GM12878 (cell line): ENCODE measurements around the gene KANSL3.
"Not testable (repeated sequence)": the region's sequence is repeated elsewhere in the genome, so short reads cannot be mapped to it uniquely, and the experiment has no call there.

Experiments
- CHD1 ChIP-seq: IDR thresholded peaks from 2 replicates; pipeline ENCODE4 v1.6.1; 2012; ENCODE audit warnings: low read depth, low read length, improper control_type of control experiment
- EP300 ChIP-seq, 2 experiments: fragments of 150-350 bp in 1 of 2; IDR thresholded peaks; 2 replicates each; pipeline ENCODE4 v1.6.1; 2011 to 2012; ENCODE audit warnings: low read depth in 2 of 2, low read length in 2 of 2, borderline replicate concordance in 1 of 2, improper control_type of control experiment in 1 of 2, inconsistent platforms in 1 of 2; ENCODE audit not compliant: control insufficient read depth in 1 of 2
- EZH2 ChIP-seq: IDR thresholded peaks from 2 replicates; pipeline ENCODE4 v1.6.1; 2012; ENCODE audit warnings: low read depth, mild to moderate bottlenecking, control low read depth, inconsistent platforms, low read length, borderline replicate concordance; ENCODE audit not compliant: control insufficient read depth
- GABPA ChIP-seq: IDR thresholded peaks from 2 replicates; pipeline ENCODE4 v1.6.1; 2014; ENCODE audit warnings: antibody characterized with exemption, low read depth, mild to moderate bottlenecking, inconsistent platforms
- MXI1 ChIP-seq: fragments of 150-350 bp; IDR thresholded peaks from 2 replicates; pipeline ENCODE4 v1.6.1; 2011; ENCODE audit warnings: low read depth, mild to moderate bottlenecking, inconsistent platforms, low read length, improper control_type of control experiment
- NFYB ChIP-seq: IDR thresholded peaks from 2 replicates; pipeline ENCODE4 v1.6.1; 2011; ENCODE audit warnings: low read depth, mild to moderate bottlenecking, low read length, improper control_type of control experiment, moderate library complexity; ENCODE audit not compliant: insufficient read depth
- NR2C1 ChIP-seq: fragments of 450-650 bp; IDR thresholded peaks from 2 replicates; pipeline ENCODE4 v1.6.1; 2017; ENCODE audit warnings: antibody characterized with exemption, mild to moderate bottlenecking, moderate library complexity
- REST ChIP-seq: IDR thresholded peaks from 2 replicates; pipeline ENCODE4 v1.6.1; 2012; ENCODE audit warnings: mild to moderate bottlenecking, low read depth, low read length
- SP1 ChIP-seq: IDR thresholded peaks from one replicate; pipeline ENCODE4 v1.6.1; 2011; ENCODE audit warnings: low read depth, low read length
- SRF ChIP-seq, 2 experiments: IDR thresholded peaks; 2 replicates each; pipeline ENCODE4 v1.6.1; 2011; ENCODE audit warnings: low read depth in 2 of 2, low read length in 2 of 2, mild to moderate bottlenecking in 1 of 2, moderate library complexity in 1 of 2
- TF ChIP-seq, protein P1 (sequence below): IDR thresholded peaks from 2 replicates; pipeline ENCODE4 v1.6.1; 2011; ENCODE audit warnings: low read depth, mild to moderate bottlenecking, low read length, moderate library complexity, borderline replicate concordance; ENCODE audit errors: extremely low read depth
- TF ChIP-seq, protein P2 (sequence below): fragments of 450-650 bp; IDR thresholded peaks from 2 replicates; pipeline ENCODE4 v1.6.1; 2017; ENCODE audit warnings: mild to moderate bottlenecking
- TF ChIP-seq, protein P3 (sequence below), 3 experiments: IDR thresholded peaks in 2 of 3; conservative IDR thresholded peaks in 1 of 3; 2 replicates each; pipeline ENCODE4 v1.5.1; 2011; ENCODE audit warnings: low read depth in 3 of 3, low read length in 3 of 3, mild to moderate bottlenecking in 3 of 3, control low read depth in 2 of 3, moderate library complexity in 2 of 3, inconsistent platforms in 1 of 3, mixed read lengths in 1 of 3; ENCODE audit not compliant: control insufficient read depth in 2 of 3, insufficient read depth in 1 of 3; ENCODE audit errors: extremely low read depth in 1 of 3
- TF ChIP-seq, protein P4 (sequence below): fragments of 450-650 bp; formaldehyde crosslinking; IDR thresholded peaks from 2 replicates; pipeline ENCODE4 v1.5.0; 2022; ENCODE audit warnings: mild to moderate bottlenecking, missing genetic modification characterization

GRCh38 chr2:96654791-96655190 is 16.7 kb upstream of the KANSL3 start:
- TF ChIP-seq, protein P1, sequence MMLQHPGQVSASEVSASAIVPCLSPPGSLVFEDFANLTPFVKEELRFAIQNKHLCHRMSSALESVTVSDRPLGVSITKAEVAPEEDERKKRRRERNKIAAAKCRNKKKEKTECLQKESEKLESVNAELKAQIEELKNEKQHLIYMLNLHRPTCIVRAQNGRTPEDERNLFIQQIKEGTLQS: not testable (repeated sequence)
- TF ChIP-seq MXI1; CHD1; REST; EZH2; SP1; EP300 (IDR thresholded peaks at IDR 0.05; ENCODE audit: borderline replicate concordance in 1 of 2, control insufficient read depth in 1 of 2, low read depth in 2 of 2, low read length in 2 of 2); SRF (IDR thresholded peaks at IDR 0.05; ENCODE audit: low read depth in 2 of 2, low read length in 2 of 2); NFYB; GABPA; NR2C1: not testable (repeated sequence)
- TF ChIP-seq, protein P2, sequence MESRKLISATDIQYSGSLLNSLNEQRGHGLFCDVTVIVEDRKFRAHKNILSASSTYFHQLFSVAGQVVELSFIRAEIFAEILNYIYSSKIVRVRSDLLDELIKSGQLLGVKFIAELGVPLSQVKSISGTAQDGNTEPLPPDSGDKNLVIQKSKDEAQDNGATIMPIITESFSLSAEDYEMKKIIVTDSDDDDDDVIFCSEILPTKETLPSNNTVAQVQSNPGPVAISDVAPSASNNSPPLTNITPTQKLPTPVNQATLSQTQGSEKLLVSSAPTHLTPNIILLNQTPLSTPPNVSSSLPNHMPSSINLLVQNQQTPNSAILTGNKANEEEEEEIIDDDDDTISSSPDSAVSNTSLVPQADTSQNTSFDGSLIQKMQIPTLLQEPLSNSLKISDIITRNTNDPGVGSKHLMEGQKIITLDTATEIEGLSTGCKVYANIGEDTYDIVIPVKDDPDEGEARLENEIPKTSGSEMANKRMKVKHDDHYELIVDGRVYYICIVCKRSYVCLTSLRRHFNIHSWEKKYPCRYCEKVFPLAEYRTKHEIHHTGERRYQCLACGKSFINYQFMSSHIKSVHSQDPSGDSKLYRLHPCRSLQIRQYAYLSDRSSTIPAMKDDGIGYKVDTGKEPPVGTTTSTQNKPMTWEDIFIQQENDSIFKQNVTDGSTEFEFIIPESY: not testable (repeated sequence)
- TF ChIP-seq, protein P3, sequence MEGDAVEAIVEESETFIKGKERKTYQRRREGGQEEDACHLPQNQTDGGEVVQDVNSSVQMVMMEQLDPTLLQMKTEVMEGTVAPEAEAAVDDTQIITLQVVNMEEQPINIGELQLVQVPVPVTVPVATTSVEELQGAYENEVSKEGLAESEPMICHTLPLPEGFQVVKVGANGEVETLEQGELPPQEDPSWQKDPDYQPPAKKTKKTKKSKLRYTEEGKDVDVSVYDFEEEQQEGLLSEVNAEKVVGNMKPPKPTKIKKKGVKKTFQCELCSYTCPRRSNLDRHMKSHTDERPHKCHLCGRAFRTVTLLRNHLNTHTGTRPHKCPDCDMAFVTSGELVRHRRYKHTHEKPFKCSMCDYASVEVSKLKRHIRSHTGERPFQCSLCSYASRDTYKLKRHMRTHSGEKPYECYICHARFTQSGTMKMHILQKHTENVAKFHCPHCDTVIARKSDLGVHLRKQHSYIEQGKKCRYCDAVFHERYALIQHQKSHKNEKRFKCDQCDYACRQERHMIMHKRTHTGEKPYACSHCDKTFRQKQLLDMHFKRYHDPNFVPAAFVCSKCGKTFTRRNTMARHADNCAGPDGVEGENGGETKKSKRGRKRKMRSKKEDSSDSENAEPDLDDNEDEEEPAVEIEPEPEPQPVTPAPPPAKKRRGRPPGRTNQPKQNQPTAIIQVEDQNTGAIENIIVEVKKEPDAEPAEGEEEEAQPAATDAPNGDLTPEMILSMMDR (IDR thresholded peaks at IDR 0.05 in 2 of 3, conservative IDR thresholded peaks at IDR 0.05 in 1 of 3; ENCODE audit: control insufficient read depth in 2 of 3, extremely low read depth in 1 of 3, insufficient read depth in 1 of 3, low read depth in 3 of 3, low read length in 3 of 3): not testable (repeated sequence)
- TF ChIP-seq, protein P4, sequence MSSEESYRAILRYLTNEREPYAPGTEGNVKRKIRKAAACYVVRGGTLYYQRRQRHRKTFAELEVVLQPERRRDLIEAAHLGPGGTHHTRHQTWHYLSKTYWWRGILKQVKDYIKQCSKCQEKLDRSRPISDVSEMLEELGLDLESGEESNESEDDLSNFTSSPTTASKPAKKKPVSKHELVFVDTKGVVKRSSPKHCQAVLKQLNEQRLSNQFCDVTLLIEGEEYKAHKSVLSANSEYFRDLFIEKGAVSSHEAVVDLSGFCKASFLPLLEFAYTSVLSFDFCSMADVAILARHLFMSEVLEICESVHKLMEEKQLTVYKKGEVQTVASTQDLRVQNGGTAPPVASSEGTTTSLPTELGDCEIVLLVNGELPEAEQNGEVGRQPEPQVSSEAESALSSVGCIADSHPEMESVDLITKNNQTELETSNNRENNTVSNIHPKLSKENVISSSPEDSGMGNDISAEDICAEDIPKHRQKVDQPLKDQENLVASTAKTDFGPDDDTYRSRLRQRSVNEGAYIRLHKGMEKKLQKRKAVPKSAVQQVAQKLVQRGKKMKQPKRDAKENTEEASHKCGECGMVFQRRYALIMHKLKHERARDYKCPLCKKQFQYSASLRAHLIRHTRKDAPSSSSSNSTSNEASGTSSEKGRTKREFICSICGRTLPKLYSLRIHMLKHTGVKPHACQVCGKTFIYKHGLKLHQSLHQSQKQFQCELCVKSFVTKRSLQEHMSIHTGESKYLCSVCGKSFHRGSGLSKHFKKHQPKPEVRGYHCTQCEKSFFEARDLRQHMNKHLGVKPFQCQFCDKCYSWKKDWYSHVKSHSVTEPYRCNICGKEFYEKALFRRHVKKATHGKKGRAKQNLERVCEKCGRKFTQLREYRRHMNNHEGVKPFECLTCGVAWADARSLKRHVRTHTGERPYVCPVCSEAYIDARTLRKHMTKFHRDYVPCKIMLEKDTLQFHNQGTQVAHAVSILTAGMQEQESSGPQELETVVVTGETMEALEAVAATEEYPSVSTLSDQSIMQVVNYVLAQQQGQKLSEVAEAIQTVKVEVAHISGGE: not testable (repeated sequence)
